K562 (cell line): ENCODE results near the gene GSK3B. TPM values are rescaled to one million over a fixed set of nuclear protein-coding genes. Genes with fewer than 3 reads are reported as not detected.
"Not testable (repeated sequence)": the region's sequence is repeated elsewhere in the genome, so short reads cannot be mapped to it uniquely, and the experiment has no call there.

ENCODE experiments used
- ATAC-seq: fragments of 200-7000 bp; cut with Tn5 transposase; 3 replicates; pipeline ENCODE4 v1.9.1; 2020; ENCODE audit warnings: moderate library complexity
- BruUV-seq: library from RNA; stranded (reverse); fragments of 400-500 nt; replicated peaks from 2 replicates; lab custom pipeline; 2021; lab: Mats Ljungman, UMichigan
- CTCF ChIA-PET: fragments of 300-600 bp; formaldehyde crosslinking; extraction: SDS; loops from one replicate; lab custom pipeline; 2021; ENCODE audit warnings: low intra/inter-chr PET ratio; lab: Yijun Ruan, JAX
- POLR2A ChIA-PET: fragments of 300-600, 350-650 bp; sonication (Branson Sonifier 250); formaldehyde crosslinking; extraction: SDS; loops from one replicate; lab custom pipeline; 2021; ENCODE audit warnings: antibody characterized with exemption, inconsistent platforms; lab: Yijun Ruan, JAX
- DNase-seq, 4 experiments: peaks; one replicate each; pipeline versions ENCODE4 v3.0.0 to v3.0.0-alpha.2; 2011 to 2018; ENCODE audit warnings: low spot score in 3 of 4, mixed read lengths in 3 of 4; ENCODE audit errors: extremely low read depth in 1 of 4
- FAIRE-seq: peaks from 2 replicates; lab custom pipeline; 2011; peaks lifted over from hg19 to GRCh38; lab: Jason Lieb, UNC
- H2AFZ ChIP-seq: 2 replicates; pipeline ENCODE4 v1.6.0; 2011; ENCODE audit warnings: low read depth, low read length, control low read depth, inconsistent platforms
- H3K27ac ChIP-seq: fragments of 200-600 bp; 3 replicates; pipeline ENCODE4 v1.8.0; 2011; ENCODE audit warnings: low read depth, mild to moderate bottlenecking, control low read depth, inconsistent platforms, low read length, moderate library complexity, mixed read lengths; ENCODE audit errors: extremely low read depth
- H3K27me3 ChIP-seq, 2 experiments: fragments of 300-600 bp in 1 of 2; 2 replicates in 1 of 2; 3 replicates in 1 of 2; pipeline versions ENCODE4 v1.6.0 to v1.8.0; 2011; ENCODE audit warnings: inconsistent platforms in 2 of 2, low read length in 2 of 2, mild to moderate bottlenecking in 1 of 2, mixed read lengths in 1 of 2, moderate library complexity in 1 of 2; ENCODE audit not compliant: control insufficient read depth in 2 of 2, insufficient read depth in 2 of 2
- H3K36me3 ChIP-seq: fragments of 300-600 bp; 3 replicates; pipeline ENCODE4 v1.8.0; 2011; ENCODE audit warnings: mild to moderate bottlenecking, low read length, inconsistent platforms; ENCODE audit not compliant: control insufficient read depth, insufficient read depth
- H3K4me1 ChIP-seq, 2 experiments: fragments of 200-600 bp in 1 of 2; replicated peaks in 1 of 2; 2 replicates in 1 of 2; 3 replicates in 1 of 2; pipeline versions ENCODE4 v1.5.1 to v1.8.0; 2011; ENCODE audit warnings: inconsistent platforms in 2 of 2, low read length in 2 of 2, mild to moderate bottlenecking in 1 of 2, mixed read lengths in 1 of 2, moderate library complexity in 1 of 2; ENCODE audit not compliant: control insufficient read depth in 2 of 2, insufficient read depth in 2 of 2
- H3K4me2 ChIP-seq: 2 replicates; pipeline ENCODE4 v1.6.1; 2011; ENCODE audit warnings: low read length, control low read depth, inconsistent platforms, mixed read lengths; ENCODE audit not compliant: insufficient read depth
- H3K4me3 ChIP-seq: fragments of 200-600 bp; sonication (generic), shearing (Covaris generic); 2 replicates; pipeline ENCODE4 v1.5.1; 2016; ENCODE audit warnings: control low read depth, inconsistent platforms
- H3K79me2 ChIP-seq: fragments of 200-600 bp; 3 replicates; pipeline ENCODE4 v1.8.0; 2011; ENCODE audit warnings: low read length, inconsistent platforms; ENCODE audit not compliant: control insufficient read depth, insufficient read depth
- H3K9ac ChIP-seq, 2 experiments: 2 replicates each; pipeline versions ENCODE4 v1.6.0 to v1.6.1; 2011; ENCODE audit warnings: low read depth in 2 of 2, low read length in 2 of 2, control low read depth in 1 of 2, inconsistent platforms in 1 of 2, mild to moderate bottlenecking in 1 of 2, mixed read lengths in 1 of 2; ENCODE audit not compliant: insufficient read depth in 1 of 2
- H3K9me1 ChIP-seq: one replicate; pipeline ENCODE4 v1.6.0; 2011; ENCODE audit warnings: inconsistent platforms, mild to moderate bottlenecking, low read length, moderate library complexity; ENCODE audit not compliant: control insufficient read depth, insufficient read depth
- H3K9me3 ChIP-seq: replicated peaks from 2 replicates; pipeline ENCODE4 v1.5.1; 2011; ENCODE audit warnings: low read depth, low read length, inconsistent platforms; ENCODE audit not compliant: control insufficient read depth, insufficient read depth
- H4K20me1 ChIP-seq: replicated peaks from 2 replicates; pipeline ENCODE4 v1.6.1; 2011; ENCODE audit warnings: low read length, inconsistent platforms, mixed read lengths; ENCODE audit not compliant: control insufficient read depth, insufficient read depth
- CBX3 ChIP-seq, 2 experiments: IDR thresholded peaks; 1 replicate in 1 of 2; 2 replicates in 1 of 2; pipeline ENCODE4 v1.6.1; 2012; ENCODE audit warnings: inconsistent platforms in 2 of 2, low read length in 2 of 2, borderline replicate concordance in 1 of 2, control low read depth in 1 of 2
- ERF ChIP-seq: fragments of 450-650 bp; formaldehyde crosslinking; IDR thresholded peaks from 2 replicates; pipeline ENCODE4 v1.4.0; 2020; ENCODE audit warnings: mild to moderate bottlenecking, mixed read lengths
- FOS ChIP-seq: IDR thresholded peaks from 3 replicates; pipeline ENCODE4 v1.6.1; 2011; ENCODE audit not compliant: insufficient read length; ENCODE audit errors: extremely low read depth
- KLF13 ChIP-seq: fragments of 450-650 bp; IDR thresholded peaks from 2 replicates; pipeline ENCODE4 v1.6.1; 2016; ENCODE audit warnings: missing genetic modification characterization, low read depth, mild to moderate bottlenecking, missing compliant biosample characterization, moderate library complexity, borderline replicate concordance
- LARP7 ChIP-seq: fragments of 450-650 bp; IDR thresholded peaks from 2 replicates; pipeline ENCODE4 v1.6.1; 2016
- MBD1 ChIP-seq: fragments of 250-450 bp; sonication (Bioruptor Pico); IDR thresholded peaks from 2 replicates; pipeline ENCODE4 v1.8.0; 2022; ENCODE audit warnings: inconsistent platforms
- NELFE ChIP-seq: IDR thresholded peaks from 2 replicates; pipeline ENCODE4 v1.6.1; 2011; ENCODE audit warnings: mild to moderate bottlenecking; ENCODE audit not compliant: insufficient read depth, insufficient read length
- ZKSCAN8 ChIP-seq: fragments of 200-800 bp; sonication (Bioruptor generic); IDR thresholded peaks from 2 replicates; pipeline ENCODE4 v1.6.1; 2016; ENCODE audit warnings: missing genetic modification characterization, missing compliant biosample characterization
- ZNF197 ChIP-seq: fragments of 200-800 bp; sonication (Bioruptor generic); IDR thresholded peaks from 2 replicates; pipeline ENCODE4 v1.6.1; 2016; ENCODE audit warnings: low read depth, missing genetic modification characterization, missing compliant biosample characterization
- ZNF511 ChIP-seq: sonication (generic); formaldehyde crosslinking; IDR thresholded peaks from 2 replicates; pipeline ENCODE4 v1.8.0; 2022; ENCODE audit warnings: mild to moderate bottlenecking, missing genetic modification reagents
- WGBS: fragments of 100-300 bp; shearing (Covaris generic); methylation state at CpG from one replicate; pipeline ENCODE4 v1.1.6; 2016; ENCODE audit warnings: low coverage, mixed read lengths; ENCODE audit not compliant: insufficient coverage; ENCODE audit errors: missing lambda C conversion rate; 5-methylcytosine and 5-hydroxymethylcytosine counted together
- in situ Hi-C: fragments of 300-500 bp; cut with MboI; formaldehyde crosslinking; loops from 4 replicates; pipeline ENCODE4 v1.15.0; 2018; ENCODE audit warnings: inconsistent platforms, mixed read lengths
- intact Hi-C: fragments of 100-400 bp; cut with micrococcal nuclease; formaldehyde crosslinking; loops from 2 replicates; pipeline ENCODE4 v1.14.2; 2022
- polyA plus RNA-seq, 8 experiments: library from polyadenylated mRNA; depleted of rRNA in 4 of 8; stranded (reverse) in 5 of 8; unstranded in 3 of 8; fragments of >200 nt; fragmentation: Nextera tagmentation in 2 of 8; fragmentation: Illumina TruSeq in 1 of 8; extraction: Ambion mirVana in 2 of 8; extraction: Trizol in 1 of 8; gene quantifications; 2 replicates each; pipeline versions ENCODE4 v1.2.1 to v1.2.3, GENCODE V29; 2011 to 2014; ENCODE audit warnings: inconsistent platforms in 1 of 8, missing spikeins in 1 of 8
- total RNA-seq, 7 experiments: library from RNA; depleted of rRNA in 6 of 7; stranded (reverse); fragments of >200 nt in 6 of 7; fragmentation: Illumina TruSeq in 2 of 7; extraction: Trizol in 2 of 7; gene quantifications; 2 replicates each; pipeline versions ENCODE4 v1.2.1 to v1.2.3, GENCODE V29; 2011 to 2021; ENCODE audit warnings: low replicate concordance in 1 of 7
- TF ChIP-seq, protein P1 (sequence below): sonication (generic); formaldehyde crosslinking; IDR thresholded peaks from 2 replicates; pipeline ENCODE4 v1.8.0; 2023; ENCODE audit warnings: mild to moderate bottlenecking, missing genetic modification reagents

GSK3B gene
- total and polyA plus RNA-seq, 9 of the 15 experiments (the other 6 are each of a cell fraction or from before 2014, with no cell fraction given), result 4.7 to 25.0 (median 18.7) TPM

DNA sequence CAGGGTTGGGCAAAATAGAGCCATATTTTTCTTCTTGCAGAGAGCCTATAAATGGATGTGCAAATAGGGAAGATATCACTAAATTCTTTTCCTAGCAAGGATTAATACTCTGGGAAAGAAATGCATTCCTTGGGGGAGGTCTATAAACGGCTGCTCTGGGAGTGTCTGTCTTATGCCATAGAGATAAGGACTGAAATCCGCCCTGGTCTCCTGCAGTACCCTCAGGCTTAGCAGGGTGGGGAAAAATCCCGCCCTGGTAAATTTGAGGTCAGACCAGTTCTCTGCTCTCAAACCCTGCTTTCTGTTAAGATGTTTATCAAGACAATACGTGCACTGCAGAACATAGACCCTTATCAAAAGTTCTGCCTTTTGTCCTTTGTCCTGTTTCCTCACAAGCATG, 205.6 kb downstream of the GSK3B start:
- H3K4me3 ChIP-seq, FAIRE-seq, CTCF ChIA-PET, intact Hi-C loops, H4K20me1 ChIP-seq, H3K9me3 ChIP-seq, POLR2A ChIA-PET, ATAC-seq, DNase-seq, H3K27ac ChIP-seq, H2AFZ ChIP-seq, BruUV-seq, H3K9me1 ChIP-seq, H3K4me1 ChIP-seq, H3K27me3 ChIP-seq: not testable (repeated sequence)
- TF ChIP-seq CBX3 (IDR thresholded peaks at IDR 0.05; ENCODE audit: borderline replicate concordance in 1 of 2, low read length in 2 of 2), result 0 out of 3 replicates have a peak, but pooled peaks of 1 of the 2 experiments have one; percentile 31
- TF ChIP-seq, all 486 proteins: peak for 1; not testable (repeated sequence) for 485
- not testable (repeated sequence) for H3K9ac ChIP-seq, H3K4me2 ChIP-seq, H3K36me3 ChIP-seq, H3K79me2 ChIP-seq
- in situ Hi-C loops, result loop anchor here (25.0 kb wide), 1 partner anchor 549 kb away; no protein-coding TSS in a partner anchor
- 50% methylated on average over 3 of the region's 4 CpGs for WGBS

- no peaks in the 10 kb centered on the region for H3K79me2 ChIP-seq
- WGBS, result 94% methylated on average over 3 of the region's 3 CpGs
- intact Hi-C loops, result no loop called here
- H3K9me3 ChIP-seq, result no peaks in the 10 kb centered on the region
- POLR2A ChIA-PET, result no interaction called here
- FAIRE-seq (no peak), DNase-seq (no peak), ATAC-seq (no peak)
- H3K27ac ChIP-seq, result no peak overlapping the region
- H3K4me3 ChIP-seq, result no peak overlapping the region
- H3K27me3 ChIP-seq, result no peaks in the 10 kb centered on the region
- no peak overlapping the region for H3K9ac ChIP-seq
- H3K4me2 ChIP-seq, result no peak overlapping the region
- in situ Hi-C loops, result loop anchor here (25.0 kb wide), 1 partner anchor 551 kb away; no protein-coding TSS in a partner anchor
- H2AFZ ChIP-seq, result no peak overlapping the region
- H3K4me1 ChIP-seq, result no peaks in the 10 kb centered on the region
- H3K9me1 ChIP-seq, result no peaks in the 10 kb centered on the region
- CTCF ChIA-PET, result no interaction called here
- peaks cover 2% of the 10 kb centered on the region; the same call in 2 of the 3 replicates for H3K36me3 ChIP-seq
- H4K20me1 ChIP-seq, result no peaks in the 10 kb centered on the region
- BruUV-seq, result no TSS peak
- TF ChIP-seq MBD1 (CRISPR knock-in tag) (no peak), KLF13 (tag) (no peak), ERF (CRISPR knock-in tag) (no peak), ZNF511 (CRISPR knock-in tag) (no peak), NELFE (no peak), ZNF197 (CRISPR knock-in tag) (no peak), FOS (no peak), ZKSCAN8 (no peak), LARP7 (no peak)
- TF ChIP-seq, protein P1, sequence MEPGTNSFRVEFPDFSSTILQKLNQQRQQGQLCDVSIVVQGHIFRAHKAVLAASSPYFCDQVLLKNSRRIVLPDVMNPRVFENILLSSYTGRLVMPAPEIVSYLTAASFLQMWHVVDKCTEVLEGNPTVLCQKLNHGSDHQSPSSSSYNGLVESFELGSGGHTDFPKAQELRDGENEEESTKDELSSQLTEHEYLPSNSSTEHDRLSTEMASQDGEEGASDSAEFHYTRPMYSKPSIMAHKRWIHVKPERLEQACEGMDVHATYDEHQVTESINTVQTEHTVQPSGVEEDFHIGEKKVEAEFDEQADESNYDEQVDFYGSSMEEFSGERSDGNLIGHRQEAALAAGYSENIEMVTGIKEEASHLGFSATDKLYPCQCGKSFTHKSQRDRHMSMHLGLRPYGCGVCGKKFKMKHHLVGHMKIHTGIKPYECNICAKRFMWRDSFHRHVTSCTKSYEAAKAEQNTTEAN (CRISPR knock-in tag), result no peak
Measured at GRCh38 chr3:119885746-119886530, 208.3 kb downstream of the GSK3B start.
